SJCRH30 (cell line): ENCODE measurements around the gene ANKRD13D. TPM values are rescaled to one million over a fixed set of nuclear protein-coding genes. Genes with fewer than 3 reads are reported as not detected.

Experiments
- DNase-seq, 2 experiments: peaks; one replicate each; pipeline ENCODE4 v3.0.0-alpha.2; 2015 to 2020
- H3K27ac ChIP-seq: fragments of 250-450 bp; sonication (Bioruptor Pico); 2 replicates; pipeline ENCODE4 v1.5.1; 2020; ENCODE audit warnings: mild to moderate bottlenecking, moderate library complexity
- H3K27me3 ChIP-seq: fragments of 250-450 bp; sonication (Bioruptor Pico); 2 replicates; pipeline ENCODE4 v1.5.1; 2020; ENCODE audit warnings: mild to moderate bottlenecking, moderate library complexity
- H3K36me3 ChIP-seq: fragments of 250-450 bp; sonication (Bioruptor Pico); 2 replicates; pipeline ENCODE4 v1.5.1; 2020; ENCODE audit warnings: mild to moderate bottlenecking, moderate library complexity
- H3K4me1 ChIP-seq: fragments of 250-450 bp; sonication (Bioruptor Pico); 2 replicates; pipeline ENCODE4 v1.5.1; 2020; ENCODE audit warnings: mild to moderate bottlenecking, moderate library complexity
- H3K4me3 ChIP-seq: fragments of 250-450 bp; sonication (Bioruptor Pico); 2 replicates; pipeline ENCODE4 v1.5.1; 2020; ENCODE audit warnings: mild to moderate bottlenecking, moderate library complexity
- H3K9me3 ChIP-seq: fragments of 250-450 bp; sonication (Bioruptor Pico); replicated peaks from 2 replicates; pipeline ENCODE4 v1.5.1; 2020; ENCODE audit warnings: mild to moderate bottlenecking, moderate library complexity
- total RNA-seq: library from RNA; depleted of rRNA; stranded (reverse); fragments of >200 nt; shearing (Covaris generic); gene quantifications from 2 replicates; pipeline ENCODE4 v1.2.3, GENCODE V29; 2014

The ANKRD13D gene
- total RNA-seq, 1 experiment from 2014 or later = 19.9 TPM

DNA sequence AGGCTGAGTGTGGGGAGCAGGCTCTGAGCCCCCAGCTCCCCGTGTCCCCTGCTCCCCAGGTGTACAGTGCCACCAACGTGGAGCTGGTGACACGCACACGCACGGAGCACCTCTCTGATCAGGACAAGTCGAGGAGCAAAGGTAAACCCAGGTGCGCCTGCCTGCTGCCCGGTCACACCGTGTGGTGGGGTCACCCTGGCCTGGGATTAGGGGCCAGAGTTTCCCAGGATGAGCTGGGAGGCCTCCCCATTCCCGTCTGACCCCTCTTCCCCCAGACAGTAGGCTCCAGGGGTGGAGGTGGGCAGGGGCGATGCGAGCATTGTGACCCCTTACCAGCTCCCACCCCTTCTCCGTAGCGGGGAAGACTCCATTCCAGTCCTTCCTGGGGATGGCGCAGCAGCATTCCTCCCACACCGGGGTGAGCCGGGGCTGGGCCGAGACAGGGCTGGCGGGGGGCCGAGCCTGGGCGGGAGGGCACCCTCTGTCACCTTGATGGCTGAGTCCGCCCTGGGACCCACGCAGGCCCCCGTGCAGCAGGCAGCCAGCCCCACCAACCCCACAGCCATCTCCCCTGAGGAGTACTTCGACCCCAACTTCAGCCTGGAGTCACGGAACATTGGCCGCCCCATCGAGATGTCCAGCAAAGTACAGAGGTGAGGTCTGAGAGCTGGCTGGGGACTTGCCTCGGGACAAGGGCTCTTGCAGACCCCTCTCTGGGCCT, 10.5 kb downstream of the ANKRD13D start:
- Histone ChIP-seq H3K27me3 (no peaks in the 10 kb centered on the region), H3K36me3 (peaks cover 38% of the 10 kb centered on the region; the same call in 1 of the 2 replicates), H3K4me1 (peaks cover 15% of the 10 kb centered on the region), H3K27ac (no peak overlapping the region), H3K4me3 (no peak overlapping the region), H3K9me3 (peaks cover 7% of the 10 kb centered on the region; the same call in 1 of the 2 replicates)
- no peak for DNase-seq

DNA sequence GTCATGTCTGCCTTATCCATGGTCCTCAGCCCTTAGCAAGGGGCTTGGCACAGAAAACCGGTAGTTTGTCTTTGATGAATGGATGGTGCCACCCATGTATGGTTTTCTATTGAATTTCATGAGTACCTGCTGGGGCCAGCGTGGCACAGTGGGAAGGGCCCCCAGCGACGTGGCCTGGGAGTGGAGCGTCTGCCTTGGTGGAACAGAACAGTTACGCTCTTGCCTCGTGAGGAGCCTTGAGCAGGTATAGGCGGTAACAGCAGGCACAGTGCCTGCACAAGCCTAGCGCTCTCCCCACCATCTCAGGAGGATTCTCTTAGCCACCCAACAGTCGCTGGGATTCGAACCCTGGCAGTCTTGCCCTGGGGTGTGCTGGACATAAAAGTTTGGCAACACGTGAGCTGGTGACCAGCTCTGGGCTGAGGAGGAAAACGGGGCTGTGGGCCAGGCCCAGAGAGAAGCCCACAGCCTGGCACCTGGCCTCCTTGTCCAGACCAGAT, 11.2 kb downstream of the ANKRD13D start:
- DNase-seq = no peak
- H3K9me3 ChIP-seq = peaks cover 7% of the 10 kb centered on the region; the same call in 1 of the 2 replicates
- H3K27ac ChIP-seq = no peak overlapping the region
- H3K4me3 ChIP-seq = no peak overlapping the region
- H3K36me3 ChIP-seq = peaks cover 31% of the 10 kb centered on the region; the same call in 1 of the 2 replicates
- peaks cover 15% of the 10 kb centered on the region for H3K4me1 ChIP-seq
- H3K27me3 ChIP-seq = no peaks in the 10 kb centered on the region

DNA sequence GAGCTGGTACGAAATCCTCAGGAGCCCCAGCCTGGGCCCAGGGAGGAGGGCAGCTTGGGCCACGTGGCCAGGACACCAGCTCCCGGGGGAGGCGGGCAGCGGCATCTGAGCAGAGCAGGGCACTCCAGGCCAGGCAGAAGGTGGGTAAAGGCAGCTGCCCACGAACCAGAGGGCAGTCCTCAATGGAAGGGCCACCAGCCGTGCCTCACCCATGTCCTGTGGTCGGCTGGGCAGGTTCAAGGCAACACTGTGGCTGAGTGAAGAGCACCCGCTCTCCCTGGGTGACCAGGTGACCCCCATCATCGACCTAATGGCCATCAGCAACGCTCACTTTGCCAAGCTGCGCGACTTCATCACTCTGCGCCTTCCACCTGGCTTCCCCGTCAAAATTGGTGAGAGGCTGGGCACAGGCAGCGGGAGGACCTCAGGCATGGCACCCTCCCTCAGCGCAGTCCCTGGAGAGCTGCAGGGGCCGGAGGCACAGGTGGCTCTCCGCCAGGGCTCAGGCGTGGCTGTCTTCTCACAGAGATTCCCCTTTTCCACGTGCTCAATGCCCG, 11.7 kb downstream of the ANKRD13D start:
- H3K36me3 ChIP-seq = peaks cover 26% of the 10 kb centered on the region; the same call in 1 of the 2 replicates
- peaks cover 1% of the 10 kb centered on the region; the same call in 1 of the 2 replicates for H3K9me3 ChIP-seq
- H3K4me3 ChIP-seq = no peak overlapping the region
- no peak for DNase-seq
- H3K27me3 ChIP-seq = no peaks in the 10 kb centered on the region
- peaks cover 15% of the 10 kb centered on the region for H3K4me1 ChIP-seq
- no peak overlapping the region for H3K27ac ChIP-seq

DNA sequence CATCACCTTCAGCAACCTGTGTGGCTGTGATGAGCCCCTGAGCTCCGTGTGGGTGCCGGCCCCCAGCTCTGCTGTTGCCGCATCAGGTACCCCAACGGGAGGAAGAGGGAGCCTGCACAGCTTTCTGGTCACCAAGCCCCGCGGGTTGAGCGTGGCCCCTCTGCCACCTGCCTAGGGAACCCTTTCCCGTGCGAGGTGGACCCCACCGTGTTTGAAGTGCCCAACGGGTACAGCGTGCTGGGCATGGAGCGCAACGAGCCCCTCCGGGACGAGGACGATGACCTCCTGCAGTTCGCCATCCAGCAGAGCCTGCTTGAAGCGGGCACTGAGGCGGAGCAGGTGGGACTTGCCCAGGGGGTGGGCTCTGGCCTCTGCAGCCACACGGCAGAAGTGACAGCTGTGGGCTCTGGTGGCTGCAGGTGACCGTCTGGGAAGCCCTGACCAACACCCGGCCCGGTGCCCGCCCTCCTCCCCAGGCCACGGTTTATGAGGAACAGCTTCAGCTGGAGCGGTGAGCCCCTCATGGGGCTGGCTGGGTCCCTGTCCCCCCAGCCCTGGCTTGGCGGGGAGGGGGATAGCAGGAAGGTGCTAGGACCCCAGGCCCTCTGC, 12.3 kb downstream of the ANKRD13D start:
- Histone ChIP-seq H3K9me3 (no peaks in the 10 kb centered on the region), H3K36me3 (peaks cover 20% of the 10 kb centered on the region; the same call in 1 of the 2 replicates), H3K4me3 (no peak overlapping the region), H3K27me3 (no peaks in the 10 kb centered on the region), H3K4me1 (peaks cover 15% of the 10 kb centered on the region), H3K27ac (peak overlapping the region; percentile 38)
- no peak for DNase-seq

DNA sequence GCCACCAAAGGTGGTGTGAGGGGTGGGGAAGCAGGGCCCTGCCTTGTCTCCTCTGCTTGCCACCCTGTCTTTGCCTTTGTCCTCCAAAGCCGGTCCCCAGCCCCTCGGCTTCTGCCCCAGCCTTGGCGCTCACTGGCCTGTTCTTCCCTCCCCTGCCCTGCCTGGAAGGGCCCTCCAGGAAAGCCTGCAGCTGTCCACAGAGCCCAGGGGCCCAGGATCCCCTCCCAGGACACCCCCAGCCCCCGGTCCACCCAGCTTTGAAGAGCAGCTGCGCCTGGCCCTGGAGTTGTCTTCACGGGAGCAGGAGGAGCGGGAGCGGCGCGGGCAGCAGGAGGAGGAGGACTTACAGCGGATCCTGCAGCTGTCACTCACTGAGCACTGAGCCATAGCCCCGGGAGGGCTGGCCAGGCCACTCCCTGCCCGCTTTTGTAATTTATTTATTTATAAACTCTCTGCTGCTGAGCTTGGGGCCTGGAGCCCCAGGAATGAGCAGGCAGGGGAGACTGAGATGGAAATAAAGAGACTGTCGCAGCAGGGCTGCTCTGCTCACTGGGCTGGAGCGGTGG, 12.9 kb downstream of the ANKRD13D start:
- no peaks in the 10 kb centered on the region for H3K9me3 ChIP-seq
- no peaks in the 10 kb centered on the region for H3K27me3 ChIP-seq
- peaks cover 15% of the 10 kb centered on the region for H3K4me1 ChIP-seq
- DNase-seq = peak; percentile 93 to 94
- H3K36me3 ChIP-seq = peaks cover 14% of the 10 kb centered on the region; the same call in 1 of the 2 replicates
- no peak overlapping the region for H3K4me3 ChIP-seq
- peak overlapping the region; percentile 38 for H3K27ac ChIP-seq

DNA sequence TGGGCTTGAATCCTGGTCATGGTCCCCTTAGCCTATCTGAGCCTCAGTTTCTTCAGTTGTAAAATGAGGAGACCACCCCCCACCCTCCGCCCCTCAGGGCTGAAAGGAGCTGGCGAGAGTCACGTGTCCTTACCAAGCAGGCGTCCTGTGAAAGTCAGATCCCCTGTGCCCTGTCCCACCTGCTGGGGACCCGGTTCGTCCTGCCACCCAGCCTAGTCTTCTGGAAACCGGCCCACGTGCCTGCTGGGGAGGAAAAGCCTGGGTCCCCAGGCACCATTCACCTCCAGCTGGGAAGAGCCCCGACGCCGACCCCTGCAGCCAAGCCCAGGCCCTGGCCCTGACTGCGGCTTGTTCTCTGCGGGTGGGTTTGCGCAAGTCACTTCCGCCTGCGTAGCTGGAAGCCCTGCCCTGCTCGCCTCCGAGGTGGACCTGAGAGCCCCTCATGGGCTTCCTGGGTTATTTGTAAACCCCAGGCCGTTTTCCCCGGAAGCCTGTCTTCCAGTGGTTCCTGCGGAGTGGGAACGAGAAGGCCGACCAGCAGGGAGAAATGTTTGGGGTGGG, 13.5 kb downstream of the ANKRD13D start:
- Histone ChIP-seq H3K4me1 (peaks cover 15% of the 10 kb centered on the region), H3K4me3 (peak overlapping the region; percentile 61), H3K27ac (peak overlapping the region; percentile 38), H3K27me3 (no peaks in the 10 kb centered on the region), H3K36me3 (peaks cover 11% of the 10 kb centered on the region; the same call in 1 of the 2 replicates), H3K9me3 (no peaks in the 10 kb centered on the region)
- DNase-seq = no peak

DNA sequence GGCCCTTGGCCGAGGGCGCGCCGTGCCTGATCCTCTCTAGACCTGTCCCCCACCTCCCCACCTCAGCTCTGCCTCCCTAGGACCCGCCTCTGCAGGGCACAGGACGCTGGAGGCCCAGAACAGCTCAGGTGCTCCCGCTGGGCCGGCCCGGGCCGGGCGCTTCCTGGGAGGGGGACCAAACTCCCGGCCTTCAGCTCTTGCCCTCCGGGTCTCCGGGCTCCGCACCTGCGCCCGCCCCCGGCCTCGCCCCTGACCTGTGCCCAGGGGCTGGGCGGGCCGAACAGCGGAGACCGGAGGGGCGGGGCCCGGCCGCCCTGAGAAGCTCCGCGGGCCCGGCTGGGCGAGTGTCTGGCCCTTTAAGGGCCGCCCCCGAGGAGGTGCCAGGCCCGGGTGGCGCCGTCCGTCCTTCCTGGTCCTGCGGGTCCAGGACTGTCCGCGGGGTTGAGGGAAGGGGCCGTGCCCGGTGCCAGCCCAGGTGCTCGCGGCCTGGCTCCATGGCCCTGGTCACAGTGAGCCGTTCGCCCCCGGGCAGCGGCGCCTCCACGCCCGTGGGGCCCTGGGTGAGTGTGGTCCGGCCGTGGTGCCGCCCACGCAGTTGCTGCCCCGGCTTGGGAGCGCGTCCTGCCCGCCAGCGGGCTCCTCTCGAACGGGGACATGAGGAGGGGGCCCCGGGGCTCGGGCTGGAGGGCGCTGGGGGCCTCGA, 14.2 kb downstream of the ANKRD13D start, which contains the start of gene SSH3:
SSH3 (plus strand) TSS at position 399 of the 703 bp plus-strand sequence; CDS start at position 495, 96 bp downstream.
- Histone ChIP-seq H3K9me3 (no peaks in the 10 kb centered on the region), H3K27me3 (no peaks in the 10 kb centered on the region), H3K27ac (peak within 1 kb of the TSS; percentile 39), H3K4me1 (peaks cover 15% of the 10 kb centered on the region), H3K4me3 (peak within 1 kb of the TSS; percentile 61), H3K36me3 (peaks cover 11% of the 10 kb centered on the region; the same call in 1 of the 2 replicates)
- DNase-seq = peak in 1 of 2 experiments; percentile 25

DNA sequence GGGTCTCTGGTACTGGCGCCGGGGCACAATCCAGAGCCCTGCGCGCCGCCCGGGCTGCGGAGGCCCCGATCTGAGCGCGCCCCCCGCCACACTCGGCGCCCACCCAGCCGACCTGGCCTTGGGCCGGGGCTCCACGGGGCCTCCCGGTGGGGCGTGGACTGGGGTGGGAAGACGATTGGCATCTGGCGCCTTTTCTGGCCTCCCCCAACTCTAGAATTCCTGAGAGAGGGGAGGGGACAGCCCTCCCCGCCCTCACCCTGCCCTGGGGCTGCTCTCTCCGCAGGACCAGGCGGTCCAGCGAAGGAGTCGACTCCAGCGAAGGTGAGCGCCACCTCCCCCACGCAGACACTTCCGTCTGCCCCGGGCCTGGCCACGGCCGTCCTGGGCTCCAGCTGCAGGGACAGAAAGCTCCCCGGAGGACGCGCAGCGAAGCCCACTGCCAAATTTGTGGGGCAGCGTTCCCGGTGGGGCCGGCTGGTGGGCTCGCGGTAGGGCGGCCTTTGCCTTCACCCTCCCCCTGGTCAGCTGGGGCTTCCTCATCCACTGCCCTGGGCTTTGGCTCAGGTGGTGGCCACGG, 14.8 kb downstream of the ANKRD13D start:
- Histone ChIP-seq H3K36me3 (peaks cover 7% of the 10 kb centered on the region; the same call in 1 of the 2 replicates), H3K4me1 (peaks cover 15% of the 10 kb centered on the region), H3K9me3 (no peaks in the 10 kb centered on the region), H3K27me3 (no peaks in the 10 kb centered on the region), H3K4me3 (peak overlapping the region; percentile 61), H3K27ac (peak overlapping the region; percentile 39; the same call in 1 of the 2 replicates)
- no peak for DNase-seq

DNA sequence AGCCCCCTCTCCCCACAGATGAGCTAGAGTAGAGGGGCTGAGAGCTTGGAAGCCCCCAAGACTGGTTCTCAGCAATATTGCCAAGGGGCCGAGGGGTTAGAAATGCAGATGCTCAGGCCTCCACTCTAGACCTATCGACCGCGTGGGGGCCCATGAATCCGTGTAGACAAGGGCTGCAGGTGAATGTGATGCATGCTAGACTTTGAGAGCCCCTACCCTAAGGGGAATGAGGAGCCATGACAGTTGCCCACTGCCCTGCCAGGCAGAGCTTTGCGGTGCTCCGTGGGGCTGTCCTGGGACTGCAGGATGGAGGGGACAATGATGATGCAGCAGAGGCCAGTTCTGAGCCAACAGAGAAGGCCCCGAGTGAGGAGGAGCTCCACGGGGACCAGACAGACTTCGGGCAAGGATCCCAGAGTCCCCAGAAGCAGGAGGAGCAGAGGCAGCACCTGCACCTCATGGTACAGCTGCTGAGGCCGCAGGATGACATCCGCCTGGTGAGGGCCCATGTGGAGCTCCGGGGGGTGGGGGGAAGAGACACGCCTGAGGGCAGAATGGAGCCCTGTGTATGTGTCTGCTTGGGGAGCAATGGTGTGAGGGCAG, 15.5 kb downstream of the ANKRD13D start:
- no peak for DNase-seq
- Histone ChIP-seq H3K27me3 (no peaks in the 10 kb centered on the region), H3K4me3 (peak overlapping the region; percentile 61), H3K4me1 (peaks cover 15% of the 10 kb centered on the region), H3K27ac (no peak overlapping the region), H3K36me3 (peaks cover 7% of the 10 kb centered on the region; the same call in 1 of the 2 replicates), H3K9me3 (no peaks in the 10 kb centered on the region)

DNA sequence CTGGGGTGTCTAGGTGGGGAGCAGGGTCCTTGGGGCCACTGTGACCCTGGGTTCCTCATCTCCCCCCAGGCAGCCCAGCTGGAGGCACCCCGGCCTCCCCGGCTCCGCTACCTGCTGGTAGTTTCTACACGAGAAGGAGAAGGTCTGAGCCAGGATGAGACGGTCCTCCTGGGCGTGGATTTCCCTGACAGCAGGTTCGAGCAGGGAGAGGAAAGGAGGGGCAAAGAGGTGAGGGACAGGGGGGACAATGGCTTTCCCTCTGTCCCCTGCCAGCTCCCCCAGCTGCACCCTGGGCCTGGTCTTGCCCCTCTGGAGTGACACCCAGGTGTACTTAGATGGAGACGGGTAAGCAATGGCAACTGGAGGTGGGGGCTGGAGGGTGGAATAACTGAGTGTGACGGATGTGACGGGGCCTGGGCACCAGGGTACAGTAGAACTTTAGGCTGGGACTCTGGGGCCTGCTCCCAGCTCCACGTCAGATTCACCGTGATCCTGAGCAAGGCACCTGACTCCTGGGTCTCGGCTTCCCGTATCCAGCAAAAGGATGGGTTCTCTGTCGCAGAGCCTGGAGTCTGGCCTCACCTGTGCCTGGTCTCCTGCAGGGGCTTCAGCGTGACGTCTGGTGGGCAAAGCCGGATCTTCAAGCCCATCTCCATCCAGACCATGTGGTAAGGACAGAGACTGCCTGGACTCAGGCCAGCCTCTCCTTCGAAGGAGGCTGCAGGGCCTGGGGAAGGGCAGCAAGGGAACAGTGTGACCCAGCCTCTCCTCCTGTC, 17.9 kb downstream of the ANKRD13D start:
- Histone ChIP-seq H3K9me3 (no peaks in the 10 kb centered on the region), H3K4me3 (no peak overlapping the region), H3K36me3 (no peaks in the 10 kb centered on the region; the same call in 1 of the 2 replicates), H3K27me3 (no peaks in the 10 kb centered on the region), H3K4me1 (peaks cover 8% of the 10 kb centered on the region), H3K27ac (no peak overlapping the region)
- DNase-seq = no peak

DNA sequence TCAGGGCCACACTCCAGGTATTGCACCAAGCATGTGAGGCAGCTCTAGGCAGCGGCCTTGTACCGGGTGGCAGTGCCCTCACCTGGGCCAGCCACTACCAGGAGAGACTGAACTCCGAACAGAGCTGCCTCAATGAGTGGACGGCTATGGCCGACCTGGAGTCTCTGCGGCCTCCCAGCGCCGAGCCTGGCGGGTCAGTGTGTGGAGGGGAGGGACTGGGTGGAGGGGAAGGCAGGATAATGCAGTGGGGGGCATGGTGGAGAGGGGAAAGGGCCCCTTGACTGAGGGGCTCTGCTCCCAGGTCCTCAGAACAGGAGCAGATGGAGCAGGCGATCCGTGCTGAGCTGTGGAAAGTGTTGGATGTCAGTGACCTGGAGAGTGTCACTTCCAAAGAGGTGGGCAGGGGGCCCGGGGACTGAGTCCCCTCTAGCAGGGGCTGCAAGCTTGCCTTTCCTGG, 18.5 kb downstream of the ANKRD13D start:
- Histone ChIP-seq H3K4me3 (no peak overlapping the region), H3K27ac (no peak overlapping the region), H3K36me3 (no peaks in the 10 kb centered on the region; the same call in 1 of the 2 replicates), H3K27me3 (no peaks in the 10 kb centered on the region), H3K4me1 (peaks cover 4% of the 10 kb centered on the region), H3K9me3 (no peaks in the 10 kb centered on the region)
- no peak for DNase-seq

DNA sequence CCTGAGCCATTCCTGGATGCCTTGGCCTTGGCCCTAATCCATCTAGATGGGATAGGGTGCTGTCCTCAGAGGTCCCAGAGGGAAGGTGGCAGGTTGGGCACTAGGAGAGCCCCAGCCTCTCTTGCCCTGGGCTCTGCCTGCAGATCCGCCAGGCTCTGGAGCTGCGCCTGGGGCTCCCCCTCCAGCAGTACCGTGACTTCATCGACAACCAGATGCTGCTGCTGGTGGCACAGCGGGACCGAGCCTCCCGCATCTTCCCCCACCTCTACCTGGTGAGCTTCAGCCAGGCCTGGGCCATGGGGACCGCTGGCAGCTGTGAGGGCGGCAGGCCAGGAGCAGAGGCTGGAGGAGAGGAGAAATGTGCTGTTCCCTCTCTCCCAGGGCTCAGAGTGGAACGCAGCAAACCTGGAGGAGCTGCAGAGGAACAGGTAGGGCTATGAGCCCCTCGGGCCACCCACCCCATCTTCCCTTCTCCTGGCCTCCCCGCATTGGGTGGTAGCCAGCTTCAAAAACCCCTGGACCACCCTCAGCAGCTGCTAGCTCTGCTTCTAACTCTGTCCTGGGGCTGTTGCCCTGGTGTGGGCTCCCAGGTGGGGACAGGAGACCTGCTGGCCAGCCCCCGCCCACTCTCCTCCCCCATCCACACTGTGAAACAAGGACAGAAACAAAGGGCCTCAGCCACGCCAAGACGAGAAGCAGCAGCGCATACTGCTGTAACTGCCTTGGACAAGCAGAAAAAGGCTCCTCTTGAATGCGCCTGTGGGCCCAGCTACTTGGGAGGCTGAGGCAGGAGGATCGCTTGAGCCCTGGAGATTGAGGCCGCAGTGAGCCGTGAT, 19.1 kb downstream of the ANKRD13D start:
- Histone ChIP-seq H3K9me3 (no peaks in the 10 kb centered on the region), H3K4me1 (no peaks in the 10 kb centered on the region), H3K27ac (no peak overlapping the region), H3K4me3 (no peak overlapping the region), H3K36me3 (no peaks in the 10 kb centered on the region), H3K27me3 (no peaks in the 10 kb centered on the region)
- no peak for DNase-seq
